Right lobe of liver (tissue), 4 donors: ENCODE data around the gene STK11.

Experiments
- CTCF ChIP-seq, 4 donors: fragments of 200-600 bp in 3 of 4; fragments of 450-650 bp in 1 of 4; IDR thresholded peaks; one replicate each; pipeline versions ENCODE4 v1.5.1 to v1.8.0; 2016 to 2022; ENCODE audit warnings: antibody characterized with exemption in 4 of 4, mild to moderate bottlenecking in 2 of 4
- POLR2A ChIP-seq: fragments of 450-650 bp; IDR thresholded peaks from one replicate; pipeline ENCODE4 v1.6.1; 2017; ENCODE audit warnings: antibody characterized with exemption, mild to moderate bottlenecking
- donor health status: DM: no; HTN: no; CAD: no.
- donor health status: DM: no; HTN: no; CAD: no.
- donor health status: DM: no; HTN: yes; CAD: no.

DNA sequence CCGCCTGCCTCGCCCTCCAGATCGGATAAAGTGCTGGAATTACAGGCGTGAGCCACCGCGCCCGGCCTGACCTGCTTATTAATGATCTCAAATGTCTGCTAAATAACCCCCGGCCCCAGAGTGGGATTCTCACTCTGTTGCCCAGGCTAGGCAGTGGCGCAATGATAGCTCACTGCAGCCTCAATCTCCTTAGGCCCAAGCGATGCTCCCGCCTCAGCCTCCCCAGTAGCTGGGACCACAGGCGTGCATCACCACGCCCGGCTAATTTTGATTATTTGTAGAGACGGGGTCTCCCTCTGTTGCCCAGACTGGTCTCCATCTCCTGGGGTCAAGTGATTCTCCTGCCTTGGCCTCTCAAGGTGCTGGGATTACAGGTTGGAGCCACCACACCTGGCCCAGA is 35.3 kb downstream of the STK11 start:
- no peak for TF ChIP-seq CTCF (IDR thresholded peaks at IDR 0.05)
- TF ChIP-seq POLR2A: no peak
